CD4-positive, alpha-beta T cell treated with Interleukin-21 for 1 hour (primary cell): Measurements from ENCODE around the gene NVL.
"Not testable (repeated sequence)": the region's sequence is repeated elsewhere in the genome, so short reads cannot be mapped to it uniquely, and the experiment has no call there.

Source experiments
- DNase-seq: peaks from one replicate; pipeline ENCODE4 v3.0.0-alpha.2; 2020

Gene NVL

DNA sequence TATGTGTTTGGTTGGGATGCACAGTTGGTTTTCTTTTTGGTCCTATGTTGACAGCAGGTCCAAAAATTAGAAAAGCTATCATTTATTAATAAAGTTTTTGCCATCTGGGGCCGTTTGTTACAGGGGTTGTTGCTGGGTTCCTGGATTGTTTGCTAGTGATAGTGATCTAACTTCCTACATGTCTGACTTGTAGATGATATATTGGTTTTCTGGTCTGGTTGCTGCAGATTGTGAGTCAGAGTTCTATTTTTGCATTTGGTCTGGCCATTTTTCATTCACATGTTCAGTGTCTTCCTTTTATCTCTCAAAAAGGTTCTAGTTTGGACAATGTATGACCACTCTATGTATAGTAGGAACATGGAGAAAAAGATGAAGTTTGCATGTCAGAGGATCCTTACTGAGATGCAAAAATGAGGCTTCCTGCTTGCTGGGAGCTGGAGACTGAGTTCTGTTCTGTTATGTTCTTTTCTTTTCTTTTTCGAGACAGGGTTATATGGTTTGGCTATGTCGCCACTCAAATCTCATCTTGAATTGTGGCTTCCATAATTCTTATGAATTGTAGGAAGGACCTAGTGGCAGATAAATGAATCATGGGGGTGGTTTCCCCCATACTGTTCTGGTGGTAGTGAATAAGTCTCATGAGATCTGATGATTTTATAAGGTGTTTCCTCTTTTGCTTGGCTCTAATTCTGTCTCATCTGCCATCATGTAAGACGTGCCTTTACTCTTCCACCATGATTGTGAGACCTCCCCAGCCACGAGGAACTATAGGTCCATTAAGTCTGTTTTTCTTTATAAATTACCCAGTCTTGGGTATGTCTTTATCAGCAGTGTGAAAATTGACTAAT lies 4.2 kb upstream of the NVL start:
- no peak for DNase-seq

DNA sequence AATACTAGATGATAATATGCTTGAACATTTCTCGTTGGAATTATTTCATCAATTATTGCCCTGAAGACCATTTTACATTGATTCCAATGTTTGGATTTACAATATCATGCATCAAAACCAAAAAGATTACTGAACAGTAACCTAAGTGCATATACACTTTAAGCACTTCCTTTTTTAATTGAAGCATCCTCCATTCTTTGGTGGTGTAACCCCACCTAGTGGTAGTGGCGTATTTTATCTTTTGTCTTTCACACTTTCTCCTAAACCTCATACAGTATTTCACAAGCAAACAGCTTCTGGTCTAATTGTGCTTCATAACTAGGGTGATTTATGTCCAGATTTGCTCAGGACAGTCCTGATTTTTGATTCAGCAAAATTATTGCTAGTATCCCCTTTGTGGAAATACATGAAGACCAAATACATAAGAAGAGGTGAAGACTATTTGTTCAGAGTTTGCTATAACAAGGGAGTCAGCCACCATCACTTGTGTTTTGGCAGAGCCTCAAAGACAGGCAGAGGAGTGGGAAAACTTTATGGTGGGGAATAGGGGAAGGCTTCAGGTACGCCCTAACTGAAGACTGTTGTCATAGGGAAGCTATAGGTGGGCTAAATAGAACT lies 3.4 kb upstream of the NVL start:
- DNase-seq: peak; percentile 73

DNA sequence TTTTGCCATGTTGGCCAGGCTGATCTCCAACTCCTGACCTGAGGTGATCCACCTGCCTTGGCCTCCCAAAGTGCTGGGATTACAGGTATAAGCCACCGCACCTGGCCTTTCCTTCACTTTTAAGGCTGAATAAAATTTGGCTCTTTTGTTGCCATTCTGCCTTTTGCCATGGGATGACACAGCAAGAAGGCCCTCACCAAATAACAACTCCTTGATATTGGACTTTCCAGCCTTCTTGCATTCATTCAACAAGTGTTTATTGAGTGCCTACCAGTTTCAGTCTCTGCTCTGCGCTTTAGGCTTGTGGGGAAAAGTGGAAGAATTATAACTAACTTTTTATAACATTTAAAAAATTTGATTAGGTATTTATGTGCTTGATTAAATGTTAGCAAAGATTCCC lies 1.9 kb upstream of the NVL start:
- no peak for DNase-seq

DNA sequence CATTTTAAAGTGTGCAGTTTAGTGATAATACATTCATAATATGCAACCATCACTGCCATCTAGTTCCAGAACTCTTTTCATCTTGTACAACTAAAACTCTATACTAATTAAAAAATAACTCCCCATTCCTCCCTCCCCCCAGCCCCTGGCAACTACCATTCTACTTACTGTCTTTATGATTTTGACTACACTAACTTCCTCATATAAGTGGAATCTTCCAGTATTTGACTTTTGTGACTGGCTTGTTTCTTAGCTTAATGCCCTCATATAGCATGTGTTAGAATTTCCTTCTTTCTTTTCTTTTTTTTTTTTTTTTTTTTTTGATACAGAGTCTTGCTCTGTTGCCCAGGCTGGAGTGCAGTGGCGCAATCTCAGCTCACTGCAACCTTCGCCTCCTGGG lies 1.4 kb upstream of the NVL start:
- DNase-seq: no peak

DNA sequence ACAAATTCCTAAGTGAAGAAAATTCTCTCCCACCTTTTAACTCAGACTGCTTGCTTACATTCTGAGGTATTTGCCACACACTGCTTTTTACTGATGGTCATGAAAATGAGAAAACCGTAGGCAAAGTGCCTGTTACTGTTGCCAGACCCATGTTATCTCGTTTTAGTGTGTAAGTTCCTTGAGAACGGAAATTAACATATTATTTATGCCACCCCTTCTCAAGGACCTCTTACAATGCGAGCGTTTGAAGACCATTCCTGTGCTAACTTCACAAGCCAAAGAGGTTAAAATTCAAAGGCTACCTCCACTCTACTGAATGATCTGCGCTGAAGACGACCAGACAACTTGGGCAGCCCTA lies 509 bp downstream of the NVL start:
- no peak for DNase-seq

DNA sequence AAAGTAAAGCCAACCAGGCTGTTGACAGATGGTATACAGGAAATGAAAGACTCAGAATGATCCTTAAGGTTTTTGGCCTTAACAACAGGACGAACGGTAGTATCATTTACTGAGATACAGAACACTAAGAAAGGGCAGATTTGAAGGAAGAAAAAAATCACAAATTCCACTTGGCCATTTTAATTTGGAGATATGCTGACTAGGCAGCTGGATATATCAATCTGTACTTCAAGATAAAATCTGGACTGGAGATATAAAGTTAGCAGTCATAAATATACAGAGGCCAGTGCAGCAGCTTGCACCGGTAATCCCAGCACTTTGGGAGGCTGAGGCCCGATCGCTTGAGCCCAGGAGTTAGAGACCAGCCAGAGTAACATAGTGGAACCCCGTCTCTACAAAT lies 1.3 kb downstream of the NVL start:
- DNase-seq: no peak

DNA sequence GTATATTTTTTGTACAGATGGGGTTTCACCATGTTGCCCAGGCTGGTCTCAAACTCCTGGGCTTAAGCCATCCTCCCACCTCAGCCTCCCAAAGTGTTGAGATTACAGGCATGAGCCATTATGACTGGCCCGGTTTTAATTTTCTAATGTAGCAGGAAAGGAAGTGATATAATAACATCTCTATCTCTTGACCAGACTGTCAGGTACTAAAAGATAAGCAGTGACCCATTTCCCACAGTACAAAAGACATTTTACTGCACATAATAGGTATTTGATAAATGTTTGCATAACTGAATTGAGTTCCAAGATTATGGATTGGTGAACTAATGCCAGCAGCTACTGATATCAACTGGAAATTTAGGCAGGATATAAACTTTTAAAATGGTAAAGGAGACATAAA lies 4.0 kb downstream of the NVL start:
- no peak for DNase-seq

DNA sequence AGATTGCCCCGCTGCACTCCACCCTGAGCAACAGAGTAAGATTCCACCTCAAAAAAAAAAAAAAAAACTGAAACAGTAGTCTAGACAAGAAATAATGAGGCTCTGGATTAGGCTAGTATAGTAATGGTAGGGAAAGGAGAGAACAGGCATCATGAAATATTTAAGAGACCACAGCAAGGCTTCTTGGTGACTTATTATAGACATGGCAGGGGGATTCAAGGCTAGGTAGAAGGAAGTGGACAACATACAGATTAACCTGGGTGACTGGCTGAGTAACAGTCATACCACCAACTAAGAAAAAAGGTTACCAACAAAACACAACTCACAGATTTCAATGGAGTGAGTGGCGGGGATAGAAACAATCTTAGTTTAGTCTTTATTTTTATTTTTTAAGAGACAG lies 8.3 kb downstream of the NVL start:
- no peak for DNase-seq

DNA sequence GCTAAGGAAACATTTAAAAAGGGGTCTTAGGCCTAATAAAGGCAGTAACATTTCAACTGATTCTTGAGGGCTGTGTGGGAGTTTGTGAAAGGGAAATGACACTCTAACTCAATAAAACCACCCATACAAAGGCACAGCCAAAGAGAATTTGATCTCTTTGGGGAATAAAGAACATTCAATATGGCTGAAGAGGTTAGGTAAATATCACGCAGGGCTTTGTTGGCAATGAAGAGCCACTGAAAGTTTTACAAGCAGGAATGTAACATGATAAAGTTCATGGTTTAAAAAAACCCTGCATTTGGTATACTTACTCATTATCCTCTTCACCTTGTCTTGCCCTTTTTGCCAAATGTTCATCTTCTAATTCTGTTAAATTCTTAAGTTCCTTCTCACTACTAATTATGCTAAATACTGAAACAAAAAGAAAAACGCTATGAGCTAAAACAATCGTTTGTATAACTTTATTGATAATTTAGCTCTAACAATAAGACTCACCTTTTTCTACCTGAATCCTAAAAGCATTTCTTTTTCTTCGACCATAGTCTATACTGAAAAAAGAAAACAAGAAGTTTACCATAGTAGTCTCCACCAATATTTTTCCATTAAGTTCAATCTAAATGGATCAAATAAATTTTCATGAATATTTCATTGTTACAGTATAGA lies 12.5 kb downstream of the NVL start:
- no peak for DNase-seq

DNA sequence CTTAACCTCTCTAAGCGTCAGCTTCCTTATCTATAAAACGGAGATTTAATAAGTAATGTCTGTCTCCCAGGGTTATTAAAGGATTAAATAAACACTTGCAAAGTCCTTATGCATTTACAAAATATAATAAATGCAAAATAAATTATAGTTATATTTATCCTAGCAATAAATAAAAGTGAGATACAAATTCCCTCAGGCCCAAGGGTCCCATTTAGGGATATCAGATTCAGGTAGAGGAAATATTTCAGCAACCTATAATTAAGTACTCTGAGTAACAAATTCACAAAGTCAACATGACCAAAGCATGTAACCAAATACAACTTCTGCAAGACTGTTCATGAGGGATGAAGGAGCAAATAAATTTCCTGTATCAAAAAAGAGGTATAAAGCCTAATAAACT lies 17.9 kb downstream of the NVL start:
- no peak for DNase-seq

DNA sequence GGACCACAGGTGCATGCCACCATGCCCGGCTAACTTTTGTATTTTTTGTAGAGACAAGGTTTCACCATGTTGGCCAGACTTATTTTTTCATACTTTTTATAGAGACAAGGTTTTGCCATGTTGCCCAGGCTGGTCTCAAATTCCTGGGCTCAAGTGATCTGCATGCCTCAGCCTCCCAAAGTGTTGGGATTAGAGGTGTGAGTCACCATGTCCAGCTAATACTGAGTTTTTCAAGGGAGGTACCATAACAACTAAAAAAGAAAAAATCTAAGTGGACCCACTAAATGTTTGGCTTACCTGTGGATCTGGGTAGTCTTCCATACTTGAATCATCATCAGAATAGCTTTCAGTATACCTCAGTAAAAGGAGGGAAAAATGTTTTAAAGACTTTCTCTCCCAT lies 18.5 kb downstream of the NVL start:
- not testable (repeated sequence) for DNase-seq

DNA sequence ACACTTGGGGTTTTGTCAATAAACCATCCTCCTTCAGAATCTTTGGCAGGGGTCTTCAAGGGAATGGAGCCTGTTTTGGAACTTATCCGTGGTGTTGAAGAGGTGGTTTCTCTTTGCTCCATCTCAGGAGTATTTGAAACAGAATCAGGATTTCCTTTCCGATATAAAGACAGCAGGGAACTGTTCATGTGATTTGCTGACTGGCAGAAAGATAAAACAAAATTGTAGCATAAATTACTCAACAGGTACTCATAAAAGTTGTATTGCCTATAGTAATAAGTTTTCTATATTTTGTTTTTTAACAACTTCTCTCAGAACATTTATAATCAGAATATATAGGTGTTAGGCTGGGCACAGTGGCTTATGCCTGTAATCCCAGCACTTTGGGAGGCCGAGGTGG lies 21.9 kb downstream of the NVL start:
- no peak for DNase-seq

DNA sequence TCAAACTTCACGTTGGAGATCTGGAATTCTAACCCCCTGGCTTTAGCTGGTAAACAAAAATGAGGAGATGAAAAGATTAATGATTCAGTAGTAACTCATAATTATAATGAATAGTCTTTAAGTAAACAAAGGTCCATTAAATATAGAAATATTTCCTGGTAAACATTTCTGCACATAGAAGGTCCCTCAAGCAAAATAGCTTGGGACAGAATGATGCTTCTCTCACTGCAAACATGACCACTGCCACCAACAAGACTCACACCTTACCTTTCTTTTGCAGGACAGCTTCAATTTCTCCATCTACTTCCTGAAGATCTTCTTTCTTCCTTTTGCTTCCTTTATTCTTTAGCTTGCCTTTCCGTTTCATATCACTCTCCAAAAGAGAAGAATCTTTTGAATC lies 25.2 kb downstream of the NVL start:
- no peak for DNase-seq

DNA sequence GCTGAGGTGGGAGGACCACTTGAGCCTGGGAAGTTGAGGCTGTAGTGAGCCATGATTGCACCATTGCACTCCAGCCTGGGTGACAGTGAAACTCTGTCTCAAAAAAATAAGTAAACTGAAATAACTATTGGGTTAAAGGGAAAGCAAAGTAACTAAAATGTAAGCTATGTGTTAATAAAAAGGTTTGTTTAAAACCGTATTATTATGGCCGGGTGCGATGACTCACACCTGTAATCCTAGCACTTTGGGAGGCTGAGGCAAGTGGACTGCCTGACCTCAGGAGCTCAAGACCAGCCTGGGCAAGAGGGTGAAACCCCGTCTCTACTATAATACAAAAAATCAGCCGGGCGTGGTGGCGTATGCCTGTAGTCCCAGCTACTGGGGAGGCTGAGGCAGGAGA lies 27.0 kb downstream of the NVL start:
- DNase-seq: no peak

DNA sequence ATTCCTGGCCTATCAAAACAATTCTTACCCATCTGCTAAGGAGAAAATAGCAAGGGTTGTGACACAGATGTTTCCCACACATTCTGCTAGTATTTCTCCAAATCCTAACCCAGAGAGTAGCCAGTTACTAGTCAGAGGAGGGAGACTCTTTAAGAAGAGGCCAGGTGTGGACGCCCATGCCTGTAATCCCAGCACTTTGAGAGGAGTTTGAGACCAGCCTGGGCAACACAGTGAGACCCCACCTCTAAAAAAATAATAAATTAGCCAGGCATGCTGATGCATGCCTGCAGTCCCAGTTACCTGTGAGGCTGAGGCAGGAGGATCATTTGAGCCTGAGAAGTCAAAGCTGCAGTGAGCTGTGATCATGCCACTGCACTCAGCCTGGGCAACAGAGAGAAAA lies 28.6 kb downstream of the NVL start:
- no peak for DNase-seq

DNA sequence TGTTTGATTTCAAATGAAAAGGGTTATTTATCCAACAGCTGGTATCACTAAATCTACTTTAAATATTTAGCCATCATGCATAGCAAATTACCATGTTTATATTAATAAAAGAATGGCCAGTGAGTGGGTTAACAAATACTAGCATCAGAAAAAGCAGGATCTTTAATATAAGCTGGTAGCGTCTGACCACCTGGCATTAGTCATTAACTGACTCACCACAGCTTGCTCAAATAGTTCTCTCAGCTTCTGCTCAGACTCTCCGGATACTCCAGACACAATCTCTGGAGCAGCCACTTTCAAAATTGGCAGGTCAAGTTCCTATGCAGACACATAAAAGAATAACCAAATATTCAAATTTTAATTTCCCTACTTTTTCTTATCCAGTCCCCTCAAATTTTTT lies 29.6 kb downstream of the NVL start:
- DNase-seq: no peak

DNA sequence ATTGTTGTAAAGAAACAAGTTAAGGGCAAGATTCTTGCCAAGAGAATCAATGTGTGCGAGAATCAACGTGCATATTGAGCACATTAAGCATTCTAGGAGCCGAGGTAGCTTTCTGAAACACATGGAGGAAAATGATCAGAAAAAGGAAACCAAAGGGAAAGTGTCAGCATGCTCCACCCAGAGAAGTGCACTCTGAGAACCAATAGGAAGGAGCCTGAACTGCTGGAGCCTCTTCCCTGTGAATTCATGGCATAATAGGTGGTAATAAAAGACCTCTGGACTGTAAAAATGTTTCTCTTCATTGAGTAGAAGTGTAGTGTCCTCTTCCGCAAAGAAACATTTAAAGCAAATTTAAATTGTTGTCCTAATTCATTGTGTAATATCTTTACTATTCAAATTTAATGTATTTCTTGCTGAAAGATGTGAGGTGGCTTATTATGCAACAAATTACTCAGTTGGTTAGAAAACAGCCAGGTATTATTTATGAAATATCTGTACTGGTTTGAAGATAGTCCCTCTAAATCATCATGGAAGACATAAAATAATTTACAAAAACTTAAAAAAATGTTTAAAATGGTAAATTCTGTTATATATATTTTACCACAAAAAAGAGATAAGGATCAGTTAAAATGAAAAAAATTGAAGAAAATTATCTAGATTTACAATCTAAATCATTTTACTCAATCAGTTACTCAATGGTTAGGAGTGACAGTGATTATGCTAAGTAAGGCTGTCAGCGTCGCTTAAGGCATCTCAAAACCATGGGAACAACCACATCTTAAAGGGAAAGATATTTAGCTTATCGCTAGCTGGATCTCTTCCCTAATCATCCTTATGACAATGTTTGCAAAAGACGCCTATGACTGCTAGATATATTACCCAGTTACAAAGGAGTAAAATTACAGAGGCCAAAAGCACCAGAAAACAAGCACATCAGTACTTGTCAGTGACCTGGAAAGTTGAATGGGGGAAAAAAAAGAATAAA lies 31.3 kb downstream of the NVL start:
- no peak for DNase-seq

DNA sequence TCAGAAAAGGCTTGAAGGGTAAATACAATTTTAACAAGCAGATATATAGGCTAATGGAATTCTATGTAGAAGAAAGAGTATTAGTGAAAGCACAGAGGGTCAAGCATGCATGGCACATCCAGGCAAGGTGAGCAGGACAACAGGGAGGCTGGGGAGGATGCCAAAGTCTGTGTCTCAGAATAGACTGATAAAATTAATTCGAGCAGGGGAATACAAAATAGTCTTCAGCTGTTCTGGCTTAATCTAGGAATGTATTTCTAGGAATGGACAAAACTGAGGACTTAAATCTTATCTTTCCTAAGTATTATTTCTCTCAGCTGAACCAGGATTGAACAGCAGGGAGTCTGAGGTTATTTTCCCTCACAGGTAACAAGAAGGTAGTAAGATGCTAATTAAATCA lies 35.2 kb downstream of the NVL start:
- no peak for DNase-seq

DNA sequence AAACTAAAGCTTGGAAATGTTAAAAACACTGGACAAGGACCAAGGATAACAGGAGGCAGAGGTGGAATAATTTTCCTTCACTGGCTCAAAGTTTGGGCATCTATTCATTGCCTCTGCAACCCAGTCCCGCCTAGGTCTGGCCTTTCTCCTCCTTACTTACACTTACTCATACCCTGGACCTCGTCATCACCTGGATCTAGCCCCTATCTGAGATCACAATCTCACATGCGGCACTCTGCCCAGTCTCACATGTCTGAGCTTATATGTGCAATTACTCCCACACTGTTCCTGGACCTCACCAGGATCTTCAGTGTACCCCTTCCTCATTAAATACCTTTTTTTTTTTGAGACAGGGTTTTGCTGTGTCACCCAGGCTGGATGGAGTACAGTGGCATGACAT lies 37.6 kb downstream of the NVL start:
- no peak for DNase-seq

DNA sequence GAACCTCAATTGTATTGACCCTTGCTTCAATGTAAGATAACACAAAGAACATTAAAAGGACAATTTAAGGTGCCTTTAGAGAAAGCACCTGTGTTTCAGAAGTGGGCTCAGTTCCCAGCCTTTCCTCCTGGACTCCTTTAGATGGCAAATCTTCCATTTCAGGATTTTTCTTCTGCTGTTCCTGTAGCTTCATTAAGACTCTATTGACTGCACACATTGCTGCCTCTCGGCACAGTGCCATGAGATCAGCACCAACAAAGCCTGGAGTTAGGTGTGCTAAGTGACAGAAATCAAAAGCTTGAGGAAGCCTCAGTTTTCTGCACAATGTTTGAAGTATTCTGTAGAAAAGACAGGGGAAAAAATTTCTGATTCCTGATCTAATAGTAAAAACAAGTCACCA lies 40.6 kb downstream of the NVL start:
- no peak for DNase-seq

DNA sequence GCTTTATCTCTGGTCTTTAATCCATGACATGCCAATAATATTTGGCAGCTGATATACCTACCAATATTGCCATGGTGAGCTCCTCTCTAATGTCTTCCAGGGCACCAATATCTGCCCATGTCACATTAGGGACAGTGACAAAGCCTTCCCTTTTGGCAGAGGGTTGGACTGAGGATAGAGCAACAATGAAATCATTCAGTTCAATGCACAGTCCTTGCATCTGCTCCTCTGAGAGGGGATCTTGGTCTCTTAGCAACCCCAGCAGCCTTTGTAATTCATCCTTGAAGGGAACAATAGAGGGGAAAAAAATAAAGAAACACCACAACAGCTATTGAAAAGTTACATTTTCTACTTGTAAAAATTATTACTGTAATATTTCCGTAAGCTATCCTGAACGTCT lies 42.3 kb downstream of the NVL start:
- DNase-seq: no peak

DNA sequence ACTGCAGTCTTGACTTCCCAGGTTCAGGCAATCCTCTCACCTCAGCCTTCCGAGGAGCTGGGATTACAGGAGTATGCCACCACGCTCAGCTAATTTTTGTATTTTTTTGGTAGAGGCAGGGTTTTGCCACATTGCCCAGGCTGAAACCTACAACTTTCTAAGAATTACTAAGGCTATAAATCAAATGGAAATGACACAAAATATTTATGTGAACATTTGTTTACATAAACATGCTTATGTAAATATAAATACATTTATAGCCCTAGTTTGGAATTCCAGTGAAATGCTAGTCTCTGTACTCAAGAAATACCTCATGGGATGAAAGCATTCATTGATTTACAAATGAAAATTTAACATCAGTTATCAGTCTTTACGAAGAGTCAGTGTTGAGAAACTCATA lies 47.8 kb downstream of the NVL start:
- no peak for DNase-seq

DNA sequence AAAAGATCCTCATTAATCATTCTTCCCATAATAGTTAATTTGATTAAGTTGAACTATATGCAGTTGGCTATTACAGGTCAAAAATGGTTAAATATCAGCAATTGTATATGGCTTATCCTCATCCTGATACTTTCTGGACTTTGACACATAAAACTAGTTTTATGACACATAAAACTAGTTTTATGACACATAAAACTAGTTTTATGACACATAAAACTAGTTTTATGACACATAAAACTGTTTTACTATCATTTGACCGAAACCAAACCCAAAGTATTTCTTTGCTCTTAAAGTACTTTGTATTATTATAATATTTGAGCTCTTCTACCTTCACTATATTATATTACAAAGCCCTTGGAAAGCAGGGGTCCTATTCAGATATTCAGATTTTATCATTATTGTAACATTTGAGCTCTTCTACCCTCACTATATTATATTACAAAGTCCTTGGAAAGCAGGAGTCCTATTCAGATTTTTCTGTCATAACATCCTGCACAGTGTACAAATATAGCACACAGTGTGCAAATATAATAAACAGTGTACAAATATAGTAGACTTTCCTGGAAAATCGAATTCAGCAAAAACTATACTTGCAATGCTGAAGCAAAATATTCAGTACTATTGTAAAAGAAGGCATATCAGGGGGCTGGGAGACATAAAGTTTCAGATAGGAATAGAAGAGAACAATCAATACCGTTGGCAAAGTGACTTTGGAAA lies 53.0 kb downstream of the NVL start:
- no peak for DNase-seq
